Osteoblast (primary cell): Measurements from ENCODE around the gene LRRN2. TPM values are rescaled to one million over a fixed set of nuclear protein-coding genes. Genes with fewer than 3 reads are reported as not detected.

Experiments
- DNase-seq: peaks from one replicate; pipeline ENCODE4 v3.0.0; 2011; ENCODE audit warnings: low spot score, mixed read lengths; ENCODE audit not compliant: insufficient read length; ENCODE audit errors: missing footprints
- H2AFZ ChIP-seq: 2 replicates; pipeline ENCODE4 v1.6.0; 2011; ENCODE audit warnings: mild to moderate bottlenecking, low read length
- H3K27ac ChIP-seq: 2 replicates; pipeline ENCODE4 v1.5.1; 2011; ENCODE audit warnings: mild to moderate bottlenecking, low read depth, low read length, moderate library complexity
- H3K27me3 ChIP-seq: 2 replicates; pipeline ENCODE4 v1.6.0; 2012; ENCODE audit warnings: mild to moderate bottlenecking, control low read depth, inconsistent platforms, low read length, moderate library complexity; ENCODE audit not compliant: insufficient read depth
- H3K36me3 ChIP-seq: 2 replicates; pipeline ENCODE4 v1.5.1; 2011; ENCODE audit warnings: mild to moderate bottlenecking, low read length, control low read depth, moderate library complexity; ENCODE audit not compliant: insufficient read depth
- H3K4me1 ChIP-seq: 2 replicates; pipeline ENCODE4 v1.5.1; 2011; ENCODE audit warnings: mild to moderate bottlenecking, low read length, control low read depth, moderate library complexity; ENCODE audit not compliant: insufficient read depth
- H3K4me2 ChIP-seq: 2 replicates; pipeline ENCODE4 v1.6.0; 2011; ENCODE audit warnings: mild to moderate bottlenecking, low read length; ENCODE audit not compliant: insufficient read depth
- H3K4me3 ChIP-seq: fragments of 200-600 bp; sonication (generic); 3 replicates; pipeline ENCODE4 v1.5.1; 2012; ENCODE audit warnings: mild to moderate bottlenecking, low read length, inconsistent platforms; ENCODE audit not compliant: insufficient read depth
- H3K79me2 ChIP-seq: 2 replicates; pipeline ENCODE4 v1.6.0; 2012; ENCODE audit warnings: mild to moderate bottlenecking, low read length, control low read depth, inconsistent platforms; ENCODE audit not compliant: insufficient read depth
- H3K9me3 ChIP-seq: 2 replicates; pipeline ENCODE4 v1.5.1; 2011; ENCODE audit warnings: low read depth, low read length, control low read depth
- H4K20me1 ChIP-seq: 2 replicates; pipeline ENCODE4 v1.6.0; 2012; ENCODE audit warnings: mild to moderate bottlenecking, low read length, control low read depth; ENCODE audit not compliant: insufficient read depth
- CTCF ChIP-seq: IDR thresholded peaks from 2 replicates; pipeline ENCODE4 v1.5.1; 2011; ENCODE audit warnings: mild to moderate bottlenecking, low read depth, low read length, moderate library complexity; ENCODE audit errors: extremely low read depth
- total RNA-seq: library from RNA; depleted of rRNA; stranded (reverse); fragments of >200 nt; gene quantifications from 2 replicates; pipeline ENCODE4 v1.2.3, GENCODE V29; 2012

The LRRN2 gene
- total RNA-seq, 1 donor = under 0.01 TPM

GRCh38 chr1:204628868-204629267 lies 56.7 kb downstream of the LRRN2 start:
- Histone ChIP-seq H3K27ac (no peak overlapping the region), H3K4me2 (no peak overlapping the region), H3K4me1 (no peaks in the 10 kb centered on the region), H2AFZ (no peak overlapping the region), H3K9me3 (no peaks in the 10 kb centered on the region), H4K20me1 (no peaks in the 10 kb centered on the region), H3K36me3 (no peaks in the 10 kb centered on the region), H3K27me3 (peaks cover 39% of the 10 kb centered on the region), H3K79me2 (no peaks in the 10 kb centered on the region), H3K4me3 (no peak overlapping the region)
- TF ChIP-seq CTCF = no peak
- DNase-seq = peak; percentile 85

- Histone ChIP-seq H3K9me3 (no peaks in the 10 kb centered on the region), H2AFZ (no peak overlapping the region), H3K79me2 (no peaks in the 10 kb centered on the region), H3K4me2 (no peak overlapping the region), H4K20me1 (no peaks in the 10 kb centered on the region), H3K36me3 (no peaks in the 10 kb centered on the region), H3K27me3 (peaks cover 38% of the 10 kb centered on the region), H3K27ac (no peak overlapping the region), H3K4me3 (no peak overlapping the region), H3K4me1 (no peaks in the 10 kb centered on the region)
- DNase-seq = peak; percentile 5
- no peak for TF ChIP-seq CTCF
Observed at GRCh38 chr1:204627436-204627835, 58.1 kb downstream of the LRRN2 start.

GRCh38 chr1:204626381-204626780 lies 59.2 kb downstream of the LRRN2 start:
- no peak overlapping the region for H3K27ac ChIP-seq
- peaks cover 34% of the 10 kb centered on the region for H3K27me3 ChIP-seq
- no peak for TF ChIP-seq CTCF

GRCh38 chr1:204624631-204625216 lies 60.8 kb downstream of the LRRN2 start:
- peaks cover 30% of the 10 kb centered on the region for H3K27me3 ChIP-seq
- H3K4me1 ChIP-seq = peaks cover 3% of the 10 kb centered on the region
- H3K9me3 ChIP-seq = no peaks in the 10 kb centered on the region
- no peaks in the 10 kb centered on the region for H4K20me1 ChIP-seq
- no peaks in the 10 kb centered on the region for H3K36me3 ChIP-seq
- peak; percentile 5 for DNase-seq
- no peak overlapping the region for H3K27ac ChIP-seq
- H2AFZ ChIP-seq = no peak overlapping the region
- TF ChIP-seq CTCF = no peak
- no peak overlapping the region for H3K4me2 ChIP-seq
- no peaks in the 10 kb centered on the region for H3K79me2 ChIP-seq
- no peak overlapping the region for H3K4me3 ChIP-seq

More at GRCh38 chr1:204626381-204626780, 59.2 kb downstream of the LRRN2 start:
- Histone ChIP-seq H3K9me3 (no peaks in the 10 kb centered on the region), H3K79me2 (no peaks in the 10 kb centered on the region), H3K4me1 (peaks cover 3% of the 10 kb centered on the region), H3K4me3 (no peak overlapping the region), H4K20me1 (no peaks in the 10 kb centered on the region), H2AFZ (no peak overlapping the region), H3K36me3 (no peaks in the 10 kb centered on the region), H3K4me2 (no peak overlapping the region)
- peak; percentile 41 for DNase-seq
